Astrocyte (in vitro differentiated cells and primary cell): ENCODE results near the gene MARK1. TPM values are rescaled to one million over a fixed set of nuclear protein-coding genes. Genes with fewer than 3 reads are reported as not detected.
"Not testable (repeated sequence)": the region's sequence is repeated elsewhere in the genome, so short reads cannot be mapped to it uniquely, and the experiment has no call there.

ENCODE experiments used
- DNase-seq: peaks from one replicate; pipeline ENCODE4 v3.0.0-alpha.2; 2010; ENCODE audit warnings: low read depth
- FAIRE-seq: peaks from 2 replicates; lab custom pipeline; 2011; peaks lifted over from hg19 to GRCh38; lab: Jason Lieb, UNC
- H2AFZ ChIP-seq: 2 replicates; pipeline ENCODE4 v1.6.0; 2012; ENCODE audit warnings: low read depth, low read length, inconsistent platforms
- H3K27ac ChIP-seq: 2 replicates; pipeline ENCODE4 v1.5.1; 2011; ENCODE audit warnings: low read depth, low read length, inconsistent platforms
- H3K27me3 ChIP-seq: 2 replicates; pipeline ENCODE4 v1.6.0; 2011; ENCODE audit warnings: low read length, inconsistent platforms; ENCODE audit not compliant: insufficient read depth
- H3K36me3 ChIP-seq: 2 replicates; pipeline ENCODE4 v1.5.1; 2011; ENCODE audit warnings: low read length, inconsistent platforms; ENCODE audit not compliant: insufficient read depth
- H3K4me1 ChIP-seq: 2 replicates; pipeline ENCODE4 v1.5.1; 2011; ENCODE audit warnings: low read length, inconsistent platforms; ENCODE audit not compliant: insufficient read depth
- H3K4me2 ChIP-seq: 2 replicates; pipeline ENCODE4 v1.6.0; 2012; ENCODE audit warnings: low read length, inconsistent platforms
- H3K4me3 ChIP-seq: 2 replicates; pipeline ENCODE4 v1.5.1; 2011; ENCODE audit warnings: low read depth, mild to moderate bottlenecking, low read length, inconsistent platforms; ENCODE audit not compliant: insufficient read depth
- H3K79me2 ChIP-seq: 2 replicates; pipeline ENCODE4 v1.6.0; 2012; ENCODE audit warnings: mild to moderate bottlenecking, low read length, inconsistent platforms; ENCODE audit not compliant: insufficient read depth
- H3K9ac ChIP-seq: 2 replicates; pipeline ENCODE4 v1.6.0; 2012; ENCODE audit warnings: mild to moderate bottlenecking, low read length, inconsistent platforms
- H3K9me3 ChIP-seq: 2 replicates; pipeline ENCODE4 v1.5.1; 2012; ENCODE audit warnings: low read depth, mild to moderate bottlenecking, low read length, inconsistent platforms; ENCODE audit not compliant: insufficient read depth
- H4K20me1 ChIP-seq: 2 replicates; pipeline ENCODE4 v1.6.0; 2012; ENCODE audit warnings: low read length, inconsistent platforms; ENCODE audit not compliant: insufficient read depth
- H3K27ac Mint-ChIP-seq: one replicate; pipeline ENCODE4 v1.8.0; 2021; ENCODE audit warnings: mild to moderate bottlenecking, mixed read lengths; ENCODE audit not compliant: unreplicated experiment
- H3K27me3 Mint-ChIP-seq: one replicate; pipeline ENCODE4 v1.8.0; 2021; ENCODE audit warnings: low read depth, mixed read lengths; ENCODE audit not compliant: unreplicated experiment
- H3K36me3 Mint-ChIP-seq: one replicate; pipeline ENCODE4 v1.8.0; 2021; ENCODE audit warnings: low read depth, mixed read lengths; ENCODE audit not compliant: unreplicated experiment
- H3K4me1 Mint-ChIP-seq: one replicate; pipeline ENCODE4 v1.8.0; 2021; ENCODE audit warnings: low read depth, mixed read lengths; ENCODE audit not compliant: unreplicated experiment
- H3K4me3 Mint-ChIP-seq: one replicate; pipeline ENCODE4 v1.8.0; 2021; ENCODE audit warnings: mild to moderate bottlenecking, moderate library complexity, mixed read lengths; ENCODE audit not compliant: unreplicated experiment
- H3K9me3 Mint-ChIP-seq: one replicate; pipeline ENCODE4 v1.8.0; 2021; ENCODE audit warnings: mild to moderate bottlenecking, mixed read lengths; ENCODE audit not compliant: unreplicated experiment
- EZH2 ChIP-seq: IDR thresholded peaks from 2 replicates; pipeline ENCODE4 v1.6.1; 2012; ENCODE audit warnings: mild to moderate bottlenecking, low read length, inconsistent platforms; ENCODE audit not compliant: insufficient read depth
- total RNA-seq: library from RNA; stranded (reverse); gene quantifications from 2 replicates; pipeline ENCODE4 v1.2.1, GENCODE V29; 2021
- TF ChIP-seq, protein P1 (sequence below): IDR thresholded peaks from 2 replicates; pipeline ENCODE4 v1.5.1; 2011; ENCODE audit warnings: low read depth, mild to moderate bottlenecking, inconsistent platforms, low read length, moderate library complexity; ENCODE audit not compliant: insufficient read depth

MARK1 gene
- total RNA-seq, 1 donor from 2014 or later = 10.8 TPM

DNA sequence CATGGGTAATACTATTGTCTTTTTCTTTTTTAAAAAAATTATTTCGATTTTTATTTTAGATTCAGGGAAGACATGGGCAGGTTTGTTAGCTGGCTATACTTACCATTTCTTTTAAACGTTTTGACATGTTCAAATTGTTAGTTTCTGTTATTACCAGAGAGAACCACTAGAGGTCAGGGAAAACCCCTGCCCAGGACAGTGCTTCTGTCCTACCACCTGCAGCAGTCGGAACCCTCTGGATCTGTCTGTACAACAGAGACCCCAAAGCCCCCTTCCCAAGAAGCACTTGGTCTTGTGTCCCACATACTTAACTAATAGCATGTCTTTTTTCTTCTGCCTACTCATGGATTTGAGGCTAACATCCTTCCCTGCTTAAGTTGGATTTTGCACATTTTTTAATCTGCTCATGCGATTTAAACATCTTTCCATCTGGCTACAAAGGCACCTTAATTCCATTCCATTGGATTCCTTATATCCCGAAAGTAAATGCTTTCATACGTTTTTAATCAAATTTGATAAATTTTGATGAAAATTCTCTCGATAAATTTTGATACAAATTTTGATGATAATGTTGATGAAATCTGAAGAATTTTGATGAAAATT lies 152.2 kb downstream of the MARK1 start:
- Mint-ChIP-seq H3K27ac (no peak overlapping the region), H3K27me3 (peaks cover 3% of the 10 kb centered on the region), H3K4me3 (no peak overlapping the region), H3K36me3 (no peaks in the 10 kb centered on the region), H3K4me1 (no peaks in the 10 kb centered on the region), H3K9me3 (no peaks in the 10 kb centered on the region)
- no peaks in the 10 kb centered on the region for H3K36me3 ChIP-seq
- no peak for TF ChIP-seq EZH2
- TF ChIP-seq, protein P1, sequence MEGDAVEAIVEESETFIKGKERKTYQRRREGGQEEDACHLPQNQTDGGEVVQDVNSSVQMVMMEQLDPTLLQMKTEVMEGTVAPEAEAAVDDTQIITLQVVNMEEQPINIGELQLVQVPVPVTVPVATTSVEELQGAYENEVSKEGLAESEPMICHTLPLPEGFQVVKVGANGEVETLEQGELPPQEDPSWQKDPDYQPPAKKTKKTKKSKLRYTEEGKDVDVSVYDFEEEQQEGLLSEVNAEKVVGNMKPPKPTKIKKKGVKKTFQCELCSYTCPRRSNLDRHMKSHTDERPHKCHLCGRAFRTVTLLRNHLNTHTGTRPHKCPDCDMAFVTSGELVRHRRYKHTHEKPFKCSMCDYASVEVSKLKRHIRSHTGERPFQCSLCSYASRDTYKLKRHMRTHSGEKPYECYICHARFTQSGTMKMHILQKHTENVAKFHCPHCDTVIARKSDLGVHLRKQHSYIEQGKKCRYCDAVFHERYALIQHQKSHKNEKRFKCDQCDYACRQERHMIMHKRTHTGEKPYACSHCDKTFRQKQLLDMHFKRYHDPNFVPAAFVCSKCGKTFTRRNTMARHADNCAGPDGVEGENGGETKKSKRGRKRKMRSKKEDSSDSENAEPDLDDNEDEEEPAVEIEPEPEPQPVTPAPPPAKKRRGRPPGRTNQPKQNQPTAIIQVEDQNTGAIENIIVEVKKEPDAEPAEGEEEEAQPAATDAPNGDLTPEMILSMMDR = peak; percentile 63
- H3K9ac ChIP-seq = no peak overlapping the region
- H3K4me1 ChIP-seq = no peaks in the 10 kb centered on the region
- FAIRE-seq (no peak), DNase-seq (peak; percentile 4)
- no peak overlapping the region for H3K4me2 ChIP-seq
- H3K9me3 ChIP-seq = no peaks in the 10 kb centered on the region
- H4K20me1 ChIP-seq = no peaks in the 10 kb centered on the region
- H3K27ac ChIP-seq = no peak overlapping the region
- H3K79me2 ChIP-seq = no peaks in the 10 kb centered on the region
- no peak overlapping the region for H2AFZ ChIP-seq
- no peaks in the 10 kb centered on the region for H3K27me3 ChIP-seq
- H3K4me3 ChIP-seq = no peak overlapping the region

DNA sequence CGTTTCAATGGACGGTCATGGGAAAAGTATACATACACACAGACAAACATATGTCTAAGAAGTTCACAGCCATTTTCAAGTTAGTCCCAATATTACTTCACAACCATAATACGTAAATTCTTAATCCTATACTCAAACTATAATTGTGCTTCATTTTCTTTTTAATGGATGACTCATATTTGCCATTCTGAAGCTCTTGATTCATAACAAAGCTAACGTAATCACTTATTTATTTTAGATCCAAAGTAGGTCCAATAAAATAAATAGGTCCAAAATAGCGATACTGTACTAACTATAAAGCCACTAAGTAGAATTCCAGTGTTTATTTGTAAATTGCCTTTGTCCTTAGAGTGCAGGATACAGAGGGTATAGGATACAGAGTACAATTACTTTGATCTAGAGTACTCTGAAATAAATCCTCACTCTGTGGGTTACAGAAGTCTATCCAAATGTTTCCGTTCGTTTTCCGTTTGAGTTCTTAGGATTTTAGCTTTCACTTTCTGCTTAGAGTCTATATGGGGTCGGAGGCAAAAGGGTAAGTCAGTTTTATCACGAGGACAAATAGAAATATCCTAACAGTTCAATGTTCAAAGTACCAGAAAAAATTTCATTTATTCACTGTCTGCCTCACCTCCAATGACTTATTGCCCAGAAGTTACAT lies 153.4 kb downstream of the MARK1 start:
- TF ChIP-seq EZH2 = no peak
- TF ChIP-seq, protein P1 = no peak
- Histone ChIP-seq H3K9ac (no peak overlapping the region), H3K36me3 (no peaks in the 10 kb centered on the region), H3K4me3 (no peak overlapping the region), H3K79me2 (no peaks in the 10 kb centered on the region), H3K4me2 (peak overlapping the region; percentile 21), H3K4me1 (no peaks in the 10 kb centered on the region), H2AFZ (no peak overlapping the region), H3K9me3 (no peaks in the 10 kb centered on the region), H4K20me1 (no peaks in the 10 kb centered on the region), H3K27ac (no peak overlapping the region), H3K27me3 (no peaks in the 10 kb centered on the region)
- Mint-ChIP-seq H3K27me3 (peaks cover 3% of the 10 kb centered on the region), H3K9me3 (no peaks in the 10 kb centered on the region), H3K4me1 (no peaks in the 10 kb centered on the region), H3K27ac (no peak overlapping the region), H3K36me3 (no peaks in the 10 kb centered on the region), H3K4me3 (no peak overlapping the region)
- FAIRE-seq (no peak), DNase-seq (no peak)

DNA sequence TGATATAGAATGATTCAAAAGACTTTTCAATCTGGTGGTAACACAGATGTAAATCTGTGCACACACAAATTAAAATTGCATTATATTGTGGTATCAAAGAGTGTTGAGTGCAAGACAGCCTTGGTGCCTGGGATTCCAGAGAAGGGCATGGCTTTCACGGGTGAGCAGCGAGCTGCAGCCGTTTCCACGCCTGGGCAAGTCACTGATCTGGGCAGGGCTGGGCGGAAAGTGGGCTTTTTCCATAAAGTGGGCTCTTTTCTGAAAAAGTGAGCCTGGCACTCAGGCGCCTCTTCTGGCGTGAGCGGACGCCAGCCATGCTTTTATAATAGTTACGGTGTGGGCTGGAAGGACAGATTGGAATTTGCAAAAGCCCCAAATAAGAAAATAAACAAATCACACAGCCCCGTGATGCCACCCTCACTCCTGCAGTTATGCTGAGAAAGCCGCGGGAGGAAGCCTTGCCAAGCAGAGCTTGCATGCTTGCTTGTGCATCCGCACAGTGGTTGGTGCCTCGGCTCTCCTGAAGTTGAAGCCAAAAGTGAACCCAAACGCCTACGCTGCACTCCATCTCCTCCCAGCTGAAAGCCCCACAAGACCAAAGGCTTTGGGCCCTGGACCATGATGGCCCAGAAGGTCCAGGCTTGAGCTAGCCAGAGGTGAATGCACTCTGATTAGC lies 155.1 kb downstream of the MARK1 start:
- no peak overlapping the region for H3K27ac ChIP-seq
- no peak overlapping the region for H3K4me3 Mint-ChIP-seq
- no peaks in the 10 kb centered on the region for H3K4me1 Mint-ChIP-seq
- no peak overlapping the region for H2AFZ ChIP-seq
- no peaks in the 10 kb centered on the region for H4K20me1 ChIP-seq
- H3K9ac ChIP-seq = no peak overlapping the region
- H3K36me3 ChIP-seq = no peaks in the 10 kb centered on the region
- H3K4me3 ChIP-seq = no peak overlapping the region
- no peak for DNase-seq
- no peaks in the 10 kb centered on the region for H3K9me3 Mint-ChIP-seq
- H3K36me3 Mint-ChIP-seq = no peaks in the 10 kb centered on the region
- no peaks in the 10 kb centered on the region for H3K27me3 ChIP-seq
- TF ChIP-seq, protein P1 = no peak
- no peak for TF ChIP-seq EZH2
- H3K9me3 ChIP-seq = no peaks in the 10 kb centered on the region
- peaks cover 3% of the 10 kb centered on the region for H3K27me3 Mint-ChIP-seq
- FAIRE-seq = no peak
- no peaks in the 10 kb centered on the region for H3K4me1 ChIP-seq
- H3K4me2 ChIP-seq = no peak overlapping the region
- H3K27ac Mint-ChIP-seq = no peak overlapping the region
- H3K79me2 ChIP-seq = no peaks in the 10 kb centered on the region

DNA sequence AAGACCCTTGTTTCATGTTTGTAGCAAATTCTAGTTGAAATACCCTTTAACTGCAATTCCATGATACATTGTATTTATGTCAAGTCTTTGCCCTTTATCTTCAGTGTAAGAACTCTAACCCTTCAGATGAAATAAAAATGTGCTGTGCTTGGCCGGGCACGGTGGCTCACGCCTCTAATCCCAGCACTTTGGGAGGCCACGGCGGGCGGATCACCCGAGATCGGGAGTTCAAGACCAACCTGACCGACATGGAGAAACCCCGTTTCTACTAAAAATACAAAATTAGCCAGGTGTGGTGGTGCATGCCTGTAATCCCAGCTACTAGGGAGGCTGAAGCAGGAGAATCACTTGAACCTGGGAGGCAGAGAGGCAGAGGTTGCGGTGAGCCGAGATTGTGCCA lies 155.8 kb downstream of the MARK1 start:
- not testable (repeated sequence) for H4K20me1 ChIP-seq, H3K9me3 ChIP-seq, H3K27me3 Mint-ChIP-seq, H3K27ac Mint-ChIP-seq, H3K4me3 Mint-ChIP-seq, H3K36me3 ChIP-seq, H3K4me1 Mint-ChIP-seq, H3K9ac ChIP-seq, FAIRE-seq, H3K27me3 ChIP-seq, H3K27ac ChIP-seq, H3K79me2 ChIP-seq, H2AFZ ChIP-seq, H3K4me1 ChIP-seq, H3K36me3 Mint-ChIP-seq, DNase-seq, H3K4me2 ChIP-seq, H3K9me3 Mint-ChIP-seq, H3K4me3 ChIP-seq
